ENCODE results near the gene HDX. TPM values are rescaled to one million over a fixed set of nuclear protein-coding genes. Genes with fewer than 3 reads are reported as not detected.

HDX gene
- total RNA-seq (2016; rRNA removed; fragmentation: Illumina TruSeq; extraction: Trizol) (0.20 TPM in 1 of 2 replicates, not detected in the other), polyA plus RNA-seq (2011; rRNA removed) (0.08 TPM in 1 of 2 replicates, not detected in the other), polyA minus RNA-seq (2011; rRNA and poly(A)+ RNA removed; ENCODE audit: low replicate concordance) (not detected in 2 replicates), Bru-seq, nascent RNA (percentile 17 among the genes with signal in this experiment), BruChase-seq, experiment 1, labeled RNA remaining after a 6-hour chase (percentile 12 among the genes with signal in this experiment), BruChase-seq, experiment 2, labeled RNA remaining after a 2-hour chase (percentile 15 among the genes with signal in this experiment)
- total RNA-seq (2016; cell fraction: cytosol; rRNA removed; fragmentation: Illumina TruSeq; extraction: Trizol; ENCODE audit: low read depth): not detected in 2 replicates
- total RNA-seq (2016; cell fraction: insoluble cytoplasmic fraction; rRNA removed; fragmentation: Illumina TruSeq; extraction: Trizol): 0.06 and 0.09 TPM in 2 replicates
- 0.06 TPM in 1 of 2 replicates, not detected in the other for total RNA-seq (2016; cell fraction: membrane; rRNA removed; fragmentation: Illumina TruSeq; extraction: Trizol)
- total RNA-seq (2016; cell fraction: nucleus; rRNA removed; fragmentation: Illumina TruSeq; extraction: Trizol): 0.13 TPM in 1 of 2 replicates, not detected in the other
- 0.06 TPM in 1 of 2 replicates, not detected in the other for polyA plus RNA-seq (2011; cell fraction: cytosol; rRNA removed)
- polyA plus RNA-seq (2011; cell fraction: nucleus; rRNA removed): 0.05 TPM in 1 of 2 replicates, not detected in the other
- polyA plus RNA-seq (2012): not detected in 2 replicates
- not detected in 2 replicates for polyA plus RNA-seq (2016; cell fraction: cytosol; fragmentation: Illumina TruSeq; extraction: Trizol; ENCODE audit: low read depth)
- polyA plus RNA-seq (2016; cell fraction: insoluble cytoplasmic fraction; fragmentation: Illumina TruSeq; extraction: Trizol; ENCODE audit: low read depth): 0.08 and 0.12 TPM in 2 replicates
- polyA plus RNA-seq (2016; cell fraction: membrane; fragmentation: Illumina TruSeq; extraction: Trizol; ENCODE audit: low read depth): not detected in 2 replicates
- polyA plus RNA-seq (2016; cell fraction: nucleus; fragmentation: Illumina TruSeq; extraction: Trizol; ENCODE audit: insufficient read depth, low read depth): not detected in 2 replicates
- polyA minus RNA-seq (2011; cell fraction: cytosol; rRNA and poly(A)+ RNA removed): not detected in 2 replicates
- 0.13 and 0.37 TPM in 2 replicates for polyA minus RNA-seq (2011; cell fraction: nucleus; rRNA and poly(A)+ RNA removed)
- long read RNA-seq, experiment 1: 0 reads
- long read RNA-seq, experiment 2: 0 reads

GRCh38 chrX:84501798-84502628, at the start of gene HDX:
Gene HDX, minus strand, starts transcription at chrX:84502453. Its CDS starts 27,056 bp downstream, at chrX:84475397.
- Histone ChIP-seq H4K20me1 (ENCODE audit: insufficient read depth, low read length) (no peaks in the 10 kb centered on the region), H2AFZ (ENCODE audit: low read length) (peak within 1 kb of the TSS; percentile 2), H3K79me2 (ENCODE audit: insufficient read depth, low read length) (no peaks in the 10 kb centered on the region), H3K36me3 (replicated peaks in 1 of 2; ENCODE audit: control insufficient read depth in 1 of 2, insufficient read depth in 2 of 2, low read length in 2 of 2) (no peaks in the 10 kb centered on the region), H3K9me3 (ENCODE audit: low read length) (no peaks in the 10 kb centered on the region), H3K27me3 (ENCODE audit: control insufficient read depth in 1 of 2, insufficient read depth in 2 of 2, low read length in 2 of 2) (no peaks in the 10 kb centered on the region), H3K4me2 (ENCODE audit: low read depth, low read length) (peak within 1 kb of the TSS; percentile 78), H3K27ac (ENCODE audit: extremely low read length, insufficient read depth, low read length) (no peak within 1 kb of the TSS), H3K4me3 (replicated peaks in 1 of 3; ENCODE audit: insufficient read depth in 1 of 3, low read depth in 2 of 3, low read length in 3 of 3) (peak within 1 kb of the TSS; percentile 40 to 68 (median 52)), H3K4me1 (ENCODE audit: insufficient read depth, low read length) (no peaks in the 10 kb centered on the region), H3K9ac (ENCODE audit: insufficient read depth, low read depth, low read length) (no peak within 1 kb of the TSS)
- peak; percentile 16 for DNase-seq (ENCODE audit: low spot score)
- TF ChIP-seq SOX13 (IDR thresholded peaks at IDR 0.05) (no peak), SOX13 (CRISPR knock-in tag; conservative IDR thresholded peaks at IDR 0.05 in 1 of 2, IDR thresholded peaks at IDR 0.05 in 1 of 2) (no peak), ZNF180 (CRISPR knock-in tag; IDR thresholded peaks at IDR 0.05; ENCODE audit: borderline replicate concordance, low read depth) (no peak), CREB1 (IDR thresholded peaks at IDR 0.05) (peak; percentile 95), CREB1 (CRISPR knock-in tag; IDR thresholded peaks at IDR 0.05) (no peak), KMT2B (CRISPR knock-in tag; IDR thresholded peaks at IDR 0.05) (no peak), ELK4 (CRISPR knock-in tag; IDR thresholded peaks at IDR 0.05; ENCODE audit: borderline replicate concordance) (no peak), ZNF281 (CRISPR knock-in tag; IDR thresholded peaks at IDR 0.05; ENCODE audit: borderline replicate concordance) (peak; percentile 64; the same call in 1 of the 2 replicates), NFE2L1 (CRISPR knock-in tag; IDR thresholded peaks at IDR 0.05; ENCODE audit: borderline replicate concordance) (no peak), NKX3-1 (CRISPR knock-in tag; IDR thresholded peaks at IDR 0.05) (no peak)
- intact Hi-C loops (cut with micrococcal nuclease; ENCODE audit: unreplicated experiment): no loop called here
- CTCF ChIA-PET (ENCODE audit: low intra/inter-chr PET ratio, low total read pairs): no interaction called here
- FAIRE-seq: no peak
- 0% methylated on average over 7 of the region's 38 CpGs for WGBS (ENCODE audit: low lambda C conversion rate)
- in situ Hi-C loops (cut with HindIII; ENCODE audit: extremely low pct_ligation_motif_present, low pct_unique_long_range_greater_than_20kb): no loop called here
- POLR2A ChIA-PET: no interaction called here
- ATAC-seq: peak; percentile 95
- no TSS peak for BruUV-seq (replicated peaks)
